HL-60/S4 treated with retinoic acid at 250 ng/mL for 4 days and 3 days (cell line): ENCODE measurements around the gene KRTAP10-3.

ENCODE experiments used
- in situ Hi-C: fragments of 300-500 bp; cut with MboI; formaldehyde crosslinking; loops from 2 replicates; pipeline ENCODE4 v1.7.0; 2022; ENCODE audit warnings: low sequenced_read_pairs

The KRTAP10-3 gene

DNA sequence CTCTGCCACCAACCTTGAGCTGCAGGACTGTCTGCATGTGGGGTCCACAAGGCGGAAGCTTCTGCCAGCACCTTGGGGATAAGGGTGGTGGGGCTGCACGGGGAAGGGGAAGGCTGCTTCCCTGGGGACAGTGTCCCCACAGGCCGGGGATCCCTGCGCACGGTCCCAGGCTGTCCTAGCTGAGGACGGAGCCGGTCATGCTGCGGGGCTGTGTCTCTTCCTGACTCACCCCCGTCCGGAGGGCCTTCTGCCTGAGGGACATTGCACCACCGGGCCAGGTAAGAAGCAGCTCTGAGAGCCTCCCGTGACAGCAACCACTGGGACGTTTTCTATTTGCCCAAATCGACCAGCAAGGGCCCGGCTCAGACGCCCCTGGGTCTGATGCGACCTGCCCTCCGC lies 48.5 kb downstream of the KRTAP10-3 start:
- in situ Hi-C loops: loop anchor here (25.0 kb wide), 2 partner anchors 277 to 427 kb away; partner anchors contain the start of gene SLX9

DNA sequence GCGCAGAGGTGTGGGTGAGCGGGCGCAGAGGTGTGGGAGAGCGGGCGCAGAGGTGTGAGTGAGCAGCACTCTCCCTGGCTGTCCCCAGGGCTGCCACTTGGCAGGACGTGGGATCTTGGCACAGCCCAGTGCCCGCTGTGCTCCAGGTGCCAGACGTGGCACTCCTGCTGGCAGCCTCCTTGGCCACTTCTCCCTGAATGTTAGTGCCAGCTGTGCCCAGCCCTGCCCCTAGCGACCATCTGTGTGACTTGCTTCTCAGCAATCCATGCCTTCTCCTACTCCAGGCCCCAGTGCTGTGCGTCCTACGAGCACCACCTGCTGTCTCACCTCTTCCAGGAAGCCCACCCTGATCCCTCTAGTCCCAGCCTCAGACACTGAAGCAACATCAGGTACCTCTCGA lies 49.1 kb downstream of the KRTAP10-3 start:
- in situ Hi-C loops: loop anchor here (25.0 kb wide), 2 partner anchors 278 to 428 kb away; partner anchors contain the start of gene SLX9

DNA sequence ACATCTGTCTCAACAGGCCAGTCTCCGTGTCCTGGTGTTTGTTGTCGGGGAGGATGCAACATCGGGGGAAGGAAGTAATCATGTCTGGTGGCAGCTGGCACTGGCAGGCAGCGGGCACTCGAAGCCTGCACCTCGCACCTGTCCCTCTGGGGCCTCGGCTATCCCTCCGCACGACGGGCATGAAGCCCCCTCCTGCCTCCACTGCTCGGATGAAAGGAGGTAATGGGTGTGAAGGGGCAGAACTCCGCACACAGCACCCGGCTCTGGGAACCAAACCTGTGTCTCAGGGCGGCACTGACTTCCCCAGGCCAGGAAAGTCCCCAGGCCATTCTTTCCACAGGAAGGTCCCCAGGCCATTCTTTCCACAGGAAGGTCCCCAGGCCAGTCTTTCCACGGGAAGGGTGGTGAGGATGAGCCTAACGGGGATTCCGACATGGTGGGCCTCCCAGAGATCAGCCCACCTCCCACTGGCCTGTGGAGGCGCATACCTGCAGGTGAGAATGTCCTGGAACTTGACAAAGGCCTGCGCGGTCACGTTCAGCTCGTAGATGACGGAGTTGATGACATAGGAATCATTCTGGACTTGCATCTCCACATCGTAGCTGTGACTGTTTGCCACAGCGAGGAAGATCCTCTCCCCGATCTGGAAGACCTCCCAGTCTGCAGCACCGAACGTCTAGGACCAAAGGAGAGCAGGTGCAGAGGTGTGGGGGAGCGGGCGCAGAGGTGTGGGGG lies 49.7 kb downstream of the KRTAP10-3 start:
- in situ Hi-C loops: loop anchor here (25.0 kb wide), 2 partner anchors 278 to 428 kb away; partner anchors contain the start of gene SLX9

DNA sequence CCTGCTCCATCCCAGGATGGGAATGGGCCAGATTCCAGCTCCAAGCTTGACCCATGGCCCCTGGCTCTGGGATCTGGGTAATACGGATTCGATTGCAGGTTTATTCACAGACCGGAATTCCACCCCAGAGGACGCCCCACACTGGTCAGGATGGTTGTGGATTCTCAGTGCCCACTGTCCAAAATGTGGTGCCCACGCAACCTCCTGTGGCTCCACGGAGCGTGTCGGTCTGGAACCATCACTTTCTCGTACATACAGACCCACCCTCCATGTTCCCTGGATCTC lies 50.2 kb downstream of the KRTAP10-3 start:
- in situ Hi-C loops: loop anchor here (25.0 kb wide), 2 partner anchors 279 to 429 kb away; partner anchors contain the start of gene SLX9
